K562 (cell line): Measurements from ENCODE around the gene ARMC6. TPM values are rescaled to one million over a fixed set of nuclear protein-coding genes. Genes with fewer than 3 reads are reported as not detected.

Experiments
- ATAC-seq: fragments of 200-7000 bp; cut with Tn5 transposase; 3 replicates; pipeline ENCODE4 v1.9.1; 2020; ENCODE audit warnings: moderate library complexity
- BruUV-seq: library from RNA; stranded (reverse); fragments of 400-500 nt; replicated peaks from 2 replicates; lab custom pipeline; 2021; lab: Mats Ljungman, UMichigan
- CTCF ChIA-PET: fragments of 300-600 bp; formaldehyde crosslinking; extraction: SDS; loops from one replicate; lab custom pipeline; 2021; ENCODE audit warnings: low intra/inter-chr PET ratio; lab: Yijun Ruan, JAX
- POLR2A ChIA-PET: fragments of 300-600, 350-650 bp; sonication (Branson Sonifier 250); formaldehyde crosslinking; extraction: SDS; loops from one replicate; lab custom pipeline; 2021; ENCODE audit warnings: antibody characterized with exemption, inconsistent platforms; lab: Yijun Ruan, JAX
- DNase-seq, 4 experiments: peaks; one replicate each; pipeline versions ENCODE4 v3.0.0 to v3.0.0-alpha.2; 2011 to 2018; ENCODE audit warnings: low spot score in 3 of 4, mixed read lengths in 3 of 4; ENCODE audit errors: extremely low read depth in 1 of 4
- FAIRE-seq: peaks from 2 replicates; lab custom pipeline; 2011; peaks lifted over from hg19 to GRCh38; lab: Jason Lieb, UNC
- H2AFZ ChIP-seq: 2 replicates; pipeline ENCODE4 v1.6.0; 2011; ENCODE audit warnings: low read depth, low read length, control low read depth, inconsistent platforms
- H3K27ac ChIP-seq: fragments of 200-600 bp; 3 replicates; pipeline ENCODE4 v1.8.0; 2011; ENCODE audit warnings: low read depth, mild to moderate bottlenecking, control low read depth, inconsistent platforms, low read length, moderate library complexity, mixed read lengths; ENCODE audit errors: extremely low read depth
- H3K27me3 ChIP-seq, 2 experiments: fragments of 300-600 bp in 1 of 2; 2 replicates in 1 of 2; 3 replicates in 1 of 2; pipeline versions ENCODE4 v1.6.0 to v1.8.0; 2011; ENCODE audit warnings: inconsistent platforms in 2 of 2, low read length in 2 of 2, mild to moderate bottlenecking in 1 of 2, mixed read lengths in 1 of 2, moderate library complexity in 1 of 2; ENCODE audit not compliant: control insufficient read depth in 2 of 2, insufficient read depth in 2 of 2
- H3K36me3 ChIP-seq: fragments of 300-600 bp; 3 replicates; pipeline ENCODE4 v1.8.0; 2011; ENCODE audit warnings: mild to moderate bottlenecking, low read length, inconsistent platforms; ENCODE audit not compliant: control insufficient read depth, insufficient read depth
- H3K4me1 ChIP-seq, 2 experiments: fragments of 200-600 bp in 1 of 2; replicated peaks in 1 of 2; 2 replicates in 1 of 2; 3 replicates in 1 of 2; pipeline versions ENCODE4 v1.5.1 to v1.8.0; 2011; ENCODE audit warnings: inconsistent platforms in 2 of 2, low read length in 2 of 2, mild to moderate bottlenecking in 1 of 2, mixed read lengths in 1 of 2, moderate library complexity in 1 of 2; ENCODE audit not compliant: control insufficient read depth in 2 of 2, insufficient read depth in 2 of 2
- H3K4me2 ChIP-seq: 2 replicates; pipeline ENCODE4 v1.6.1; 2011; ENCODE audit warnings: low read length, control low read depth, inconsistent platforms, mixed read lengths; ENCODE audit not compliant: insufficient read depth
- H3K4me3 ChIP-seq: fragments of 200-600 bp; sonication (generic), shearing (Covaris generic); 2 replicates; pipeline ENCODE4 v1.5.1; 2016; ENCODE audit warnings: control low read depth, inconsistent platforms
- H3K79me2 ChIP-seq: fragments of 200-600 bp; 3 replicates; pipeline ENCODE4 v1.8.0; 2011; ENCODE audit warnings: low read length, inconsistent platforms; ENCODE audit not compliant: control insufficient read depth, insufficient read depth
- H3K9ac ChIP-seq, 2 experiments: 2 replicates each; pipeline versions ENCODE4 v1.6.0 to v1.6.1; 2011; ENCODE audit warnings: low read depth in 2 of 2, low read length in 2 of 2, control low read depth in 1 of 2, inconsistent platforms in 1 of 2, mild to moderate bottlenecking in 1 of 2, mixed read lengths in 1 of 2; ENCODE audit not compliant: insufficient read depth in 1 of 2
- H3K9me1 ChIP-seq: one replicate; pipeline ENCODE4 v1.6.0; 2011; ENCODE audit warnings: inconsistent platforms, mild to moderate bottlenecking, low read length, moderate library complexity; ENCODE audit not compliant: control insufficient read depth, insufficient read depth
- H3K9me3 ChIP-seq: replicated peaks from 2 replicates; pipeline ENCODE4 v1.5.1; 2011; ENCODE audit warnings: low read depth, low read length, inconsistent platforms; ENCODE audit not compliant: control insufficient read depth, insufficient read depth
- H4K20me1 ChIP-seq: replicated peaks from 2 replicates; pipeline ENCODE4 v1.6.1; 2011; ENCODE audit warnings: low read length, inconsistent platforms, mixed read lengths; ENCODE audit not compliant: control insufficient read depth, insufficient read depth
- CREM ChIP-seq: IDR thresholded peaks from 2 replicates; pipeline ENCODE4 v1.6.1; 2014; ENCODE audit warnings: antibody characterized with exemption, low read depth
- DNMT1 ChIP-seq: fragments of 450-650 bp; IDR thresholded peaks from 2 replicates; pipeline ENCODE4 v1.6.1; 2016; ENCODE audit warnings: antibody characterized with exemption, mild to moderate bottlenecking
- EWSR1 ChIP-seq: fragments of 450-650 bp; IDR thresholded peaks from 2 replicates; pipeline ENCODE4 v1.6.1; 2018; ENCODE audit warnings: borderline replicate concordance, mild to moderate bottlenecking, low read depth, moderate library complexity; ENCODE audit not compliant: partially characterized antibody
- FOS ChIP-seq: IDR thresholded peaks from 3 replicates; pipeline ENCODE4 v1.6.1; 2011; ENCODE audit not compliant: insufficient read length; ENCODE audit errors: extremely low read depth
- HDGF ChIP-seq: fragments of 450-650 bp; IDR thresholded peaks from 2 replicates; pipeline ENCODE4 v1.6.1; 2016
- KDM4B ChIP-seq, 2 experiments: fragments of 450-650 bp in 1 of 2; sonication (generic) in 1 of 2; IDR thresholded peaks; 2 replicates each; pipeline ENCODE4 v1.6.1; 2016 to 2017; ENCODE audit warnings: borderline replicate concordance in 2 of 2, antibody characterized with exemption in 1 of 2, low read depth in 1 of 2, mild to moderate bottlenecking in 1 of 2
- KLF1 ChIP-seq: fragments of 450-650 bp; IDR thresholded peaks from 2 replicates; pipeline ENCODE4 v1.6.1; 2016; ENCODE audit warnings: missing genetic modification characterization, missing compliant biosample characterization
- MYBL2 ChIP-seq, 2 experiments: fragments of 450-650 bp in 1 of 2; sonication (generic) in 1 of 2; formaldehyde crosslinking in 1 of 2; IDR thresholded peaks; 2 replicates each; pipeline versions ENCODE4 v1.6.1 to v1.8.1; 2017 to 2022; ENCODE audit warnings: borderline replicate concordance in 1 of 2, inconsistent platforms in 1 of 2, low read depth in 1 of 2, mild to moderate bottlenecking in 1 of 2, missing genetic modification reagents in 1 of 2, moderate library complexity in 1 of 2
- NCOA2 ChIP-seq, 2 experiments: fragments of 450-650 bp; IDR thresholded peaks; 2 replicates each; pipeline ENCODE4 v1.6.1; 2018; ENCODE audit warnings: mild to moderate bottlenecking in 2 of 2, moderate library complexity in 1 of 2; ENCODE audit not compliant: partially characterized antibody in 2 of 2
- SMARCB1 ChIP-seq: IDR thresholded peaks from 2 replicates; pipeline ENCODE4 v1.6.1; 2011; ENCODE audit warnings: improper control_type of control experiment, low read depth; ENCODE audit not compliant: insufficient read length
- SNAPC5 ChIP-seq: fragments of 250-450 bp; sonication (Bioruptor Pico); IDR thresholded peaks from 2 replicates; pipeline ENCODE4 v1.8.0; 2021; ENCODE audit warnings: moderate library complexity, mild to moderate bottlenecking, inconsistent platforms
- STAT5A ChIP-seq: IDR thresholded peaks from 2 replicates; pipeline ENCODE4 v1.6.1; 2012; ENCODE audit warnings: low read length, inconsistent platforms, borderline replicate concordance
- TAF1 ChIP-seq: IDR thresholded peaks from 2 replicates; pipeline ENCODE4 v1.6.1; 2011; ENCODE audit warnings: mild to moderate bottlenecking, low read length, moderate library complexity; ENCODE audit not compliant: insufficient read depth, control insufficient read depth, severe bottlenecking; ENCODE audit errors: extremely low read depth
- TAL1 ChIP-seq: fragments of 450-650 bp; IDR thresholded peaks from 2 replicates; pipeline ENCODE4 v1.6.1; 2016; ENCODE audit warnings: mild to moderate bottlenecking
- ZNF311 ChIP-seq: fragments of 250-450 bp; sonication (Bioruptor Pico); IDR thresholded peaks from 2 replicates; pipeline ENCODE4 v1.4.0; 2020; ENCODE audit warnings: mild to moderate bottlenecking, moderate library complexity
- ZNF324 ChIP-seq: fragments of 250-450 bp; sonication (Bioruptor Pico); IDR thresholded peaks from 2 replicates; pipeline ENCODE4 v1.4.0; 2020; ENCODE audit warnings: mild to moderate bottlenecking
- ZNF584 ChIP-seq: fragments of 200-800 bp; sonication (Bioruptor generic); IDR thresholded peaks from 2 replicates; pipeline ENCODE4 v1.6.1; 2016; ENCODE audit warnings: low read depth, mild to moderate bottlenecking, missing genetic modification characterization, missing compliant biosample characterization
- ZNF644 ChIP-seq: fragments of 200-800 bp; sonication (Bioruptor generic); IDR thresholded peaks from 2 replicates; pipeline ENCODE4 v1.6.1; 2016; ENCODE audit warnings: low read depth, missing genetic modification characterization, missing compliant biosample characterization
- WGBS: fragments of 100-300 bp; shearing (Covaris generic); methylation state at CpG from one replicate; pipeline ENCODE4 v1.1.6; 2016; ENCODE audit warnings: low coverage, mixed read lengths; ENCODE audit not compliant: insufficient coverage; ENCODE audit errors: missing lambda C conversion rate; 5-methylcytosine and 5-hydroxymethylcytosine counted together
- in situ Hi-C: fragments of 300-500 bp; cut with MboI; formaldehyde crosslinking; loops from 4 replicates; pipeline ENCODE4 v1.15.0; 2018; ENCODE audit warnings: inconsistent platforms, mixed read lengths
- intact Hi-C: fragments of 100-400 bp; cut with micrococcal nuclease; formaldehyde crosslinking; loops from 2 replicates; pipeline ENCODE4 v1.14.2; 2022
- polyA plus RNA-seq, 8 experiments: library from polyadenylated mRNA; depleted of rRNA in 4 of 8; stranded (reverse) in 5 of 8; unstranded in 3 of 8; fragments of >200 nt; fragmentation: Nextera tagmentation in 2 of 8; fragmentation: Illumina TruSeq in 1 of 8; extraction: Ambion mirVana in 2 of 8; extraction: Trizol in 1 of 8; gene quantifications; 2 replicates each; pipeline versions ENCODE4 v1.2.1 to v1.2.3, GENCODE V29; 2011 to 2014; ENCODE audit warnings: inconsistent platforms in 1 of 8, missing spikeins in 1 of 8
- total RNA-seq, 7 experiments: library from RNA; depleted of rRNA in 6 of 7; stranded (reverse); fragments of >200 nt in 6 of 7; fragmentation: Illumina TruSeq in 2 of 7; extraction: Trizol in 2 of 7; gene quantifications; 2 replicates each; pipeline versions ENCODE4 v1.2.1 to v1.2.3, GENCODE V29; 2011 to 2021; ENCODE audit warnings: low replicate concordance in 1 of 7

The ARMC6 gene
- total and polyA plus RNA-seq, 9 of the 15 experiments (the other 6 are each of a cell fraction or from before 2014, with no cell fraction given) = 2.1 to 93.4 (median 63.6) TPM

- peak; percentile 78 for ATAC-seq
- Histone ChIP-seq H3K27ac (peak overlapping the region; percentile 99), H3K79me2 (peaks cover 87% of the 10 kb centered on the region), H3K36me3 (peaks cover 63% of the 10 kb centered on the region), H4K20me1 (no peaks in the 10 kb centered on the region; the same call in 1 of the 2 replicates), H3K27me3 (no peaks in the 10 kb centered on the region), H2AFZ (peak overlapping the region; percentile 53; the same call in 1 of the 2 replicates), H3K4me2 (peak overlapping the region; percentile 88), H3K4me3 (peak overlapping the region; percentile 98), H3K4me1 (peaks cover 4 to 30% of the 10 kb centered on the region in 2 experiments; a peak in 3 of 5 replicates), H3K9ac (peak overlapping the region; percentile 95 to 99), H3K9me3 (0 out of 2 replicates have a peak, but pooled peaks cover 1% of the 10 kb centered on the region), H3K9me1 (no peaks in the 10 kb centered on the region)
- ChIA-PET POLR2A (no interaction called here), CTCF (no interaction called here)
- DNase-seq = peak; percentile 85 to 92 (median 88)
- BruUV-seq = TSS peak; percentile 76
- intact Hi-C loops = loop anchor here (2.0 kb wide), 1 partner anchor 72 kb away; no protein-coding TSS in a partner anchor
- WGBS = 4% methylated on average over 29 of the region's 31 CpGs
- FAIRE-seq = peak; percentile 95
- in situ Hi-C loops = no loop called here
- TF ChIP-seq TAL1 (no peak), TAF1 (no peak), FOS (peak; percentile 66), NCOA2 (IDR thresholded peaks at IDR 0.05; ENCODE audit: partially characterized antibody in 2 of 2) (no peak), ZNF644 (no peak), EWSR1 (no peak), CREM (peak; percentile 75), ZNF584 (CRISPR knock-in tag) (no peak), KLF1 (tag) (no peak), STAT5A (no peak), ZNF311 (CRISPR knock-in tag) (no peak), KDM4B (IDR thresholded peaks at IDR 0.05; ENCODE audit: borderline replicate concordance in 2 of 2, low read depth in 1 of 2) (no peak), DNMT1 (no peak), SNAPC5 (CRISPR knock-in tag) (no peak), HDGF (no peak), MYBL2 (IDR thresholded peaks at IDR 0.05; ENCODE audit: low read depth) (no peak), MYBL2 (CRISPR knock-in tag; IDR thresholded peaks at IDR 0.05; ENCODE audit: borderline replicate concordance) (no peak), SMARCB1 (no peak), ZNF324 (CRISPR knock-in tag) (no peak)
Measured at GRCh38 chr19:19032420-19033175, 805 bp upstream of the ARMC6 start.
